Measurements from ENCODE around the gene ATP6AP2.

ATP6AP2 gene

DNA sequence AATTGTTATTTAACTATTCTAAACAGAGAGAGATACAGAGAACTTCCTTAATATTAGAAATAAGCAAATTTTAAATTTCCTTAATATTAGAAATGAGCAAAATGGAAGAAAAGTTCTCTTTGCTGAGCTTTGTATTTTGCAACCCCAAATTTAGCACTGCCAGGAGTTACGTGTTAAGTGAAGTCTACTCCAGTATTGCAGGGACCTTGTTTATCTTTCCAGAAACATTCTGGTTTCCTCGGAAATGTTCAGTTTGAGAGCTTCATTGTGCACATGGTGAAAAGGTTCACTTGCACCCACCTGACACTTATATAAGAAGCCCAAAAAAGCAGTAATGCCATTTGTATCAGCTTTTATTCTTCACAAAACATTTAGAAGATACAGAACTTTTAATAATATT, 72.8 kb downstream of the ATP6AP2 start:
- Histone ChIP-seq H3K9me2 (replicated peaks; ENCODE audit: low read depth, low read length) (no peaks in the 10 kb centered on the region), H3K4me1 (ENCODE audit: insufficient read depth, low read length, poor library complexity, severe bottlenecking) (no peaks in the 10 kb centered on the region), H4K20me1 (ENCODE audit: insufficient read depth, low read length, poor library complexity, severe bottlenecking) (no peaks in the 10 kb centered on the region), H3K79me2 (ENCODE audit: insufficient read depth, low read length) (no peaks in the 10 kb centered on the region), H3K4me2 (ENCODE audit: low read depth, low read length, poor library complexity, severe bottlenecking) (no peak overlapping the region), H3K4me3 (ENCODE audit: low read length, poor library complexity, severe bottlenecking) (no peak overlapping the region), H3K9me3 (ENCODE audit: insufficient read depth, low read depth, low read length) (no peaks in the 10 kb centered on the region), H3K36me3 (ENCODE audit: insufficient read depth, low read length) (peaks cover 19% of the 10 kb centered on the region; the same call in 1 of the 2 replicates), H2AFZ (ENCODE audit: low read length) (no peak overlapping the region), H3K27me3 (ENCODE audit: insufficient read depth, low read length, poor library complexity, severe bottlenecking) (no peaks in the 10 kb centered on the region), H3K9ac (ENCODE audit: low read depth, low read length, poor library complexity, severe bottlenecking) (no peak overlapping the region), H3F3A (ENCODE audit: low read depth) (no peaks in the 10 kb centered on the region)
- TF ChIP-seq, protein P1, sequence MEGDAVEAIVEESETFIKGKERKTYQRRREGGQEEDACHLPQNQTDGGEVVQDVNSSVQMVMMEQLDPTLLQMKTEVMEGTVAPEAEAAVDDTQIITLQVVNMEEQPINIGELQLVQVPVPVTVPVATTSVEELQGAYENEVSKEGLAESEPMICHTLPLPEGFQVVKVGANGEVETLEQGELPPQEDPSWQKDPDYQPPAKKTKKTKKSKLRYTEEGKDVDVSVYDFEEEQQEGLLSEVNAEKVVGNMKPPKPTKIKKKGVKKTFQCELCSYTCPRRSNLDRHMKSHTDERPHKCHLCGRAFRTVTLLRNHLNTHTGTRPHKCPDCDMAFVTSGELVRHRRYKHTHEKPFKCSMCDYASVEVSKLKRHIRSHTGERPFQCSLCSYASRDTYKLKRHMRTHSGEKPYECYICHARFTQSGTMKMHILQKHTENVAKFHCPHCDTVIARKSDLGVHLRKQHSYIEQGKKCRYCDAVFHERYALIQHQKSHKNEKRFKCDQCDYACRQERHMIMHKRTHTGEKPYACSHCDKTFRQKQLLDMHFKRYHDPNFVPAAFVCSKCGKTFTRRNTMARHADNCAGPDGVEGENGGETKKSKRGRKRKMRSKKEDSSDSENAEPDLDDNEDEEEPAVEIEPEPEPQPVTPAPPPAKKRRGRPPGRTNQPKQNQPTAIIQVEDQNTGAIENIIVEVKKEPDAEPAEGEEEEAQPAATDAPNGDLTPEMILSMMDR (conservative IDR thresholded peaks at IDR 0.05; ENCODE audit: low read length), result no peak
- no peak for TF ChIP-seq EZH2phosphoT487 (IDR thresholded peaks at IDR 0.05; ENCODE audit: borderline replicate concordance)
